Left lobe of liver (tissue), 2 donors: ENCODE data around the gene SPAG4. TPM values are rescaled to one million over a fixed set of nuclear protein-coding genes. Genes with fewer than 3 reads are reported as not detected.

Source experiments
- ATAC-seq: fragments of 200-7000 bp; cut with Tn5 transposase; one replicate; pipeline ENCODE4 v1.9.1; 2020; ENCODE audit warnings: mild to moderate bottlenecking, moderate library complexity
- DNase-seq: peaks from one replicate; pipeline ENCODE4 v3.0.0-alpha.2; 2020; ENCODE audit warnings: low spot score
- total RNA-seq: library from RNA; stranded (reverse); gene quantifications from one replicate; pipeline ENCODE4 v1.2.1, GENCODE V29; 2021
- donor health status: DM: no; HTN: no; CAD: no; lungs with moderate emphysema.
- donor health status: DM: no; HTN: yes; CAD: no.

SPAG4 gene
- total RNA-seq, 1 donor from 2014 or later = 4.7 TPM

- ATAC-seq = peak; percentile 27
- no peak for DNase-seq
Measured at GRCh38 chr20:35652641-35653429, 37.2 kb downstream of the SPAG4 start.

- DNase-seq = no peak
- ATAC-seq = no peak
Measured at GRCh38 chr20:35653430-35653734, 37.8 kb downstream of the SPAG4 start.

- no peak for DNase-seq
- no peak for ATAC-seq
Measured at GRCh38 chr20:35653893-35654292, 38.3 kb downstream of the SPAG4 start.

GRCh38 chr20:35654415-35654814 lies 38.8 kb downstream of the SPAG4 start:
- DNase-seq (no peak), ATAC-seq (no peak)

GRCh38 chr20:35657271-35657670 lies 41.6 kb downstream of the SPAG4 start:
- ATAC-seq (peak; percentile 36), DNase-seq (no peak)

- DNase-seq (no peak), ATAC-seq (no peak)
Measured at GRCh38 chr20:35660122-35660937, 44.7 kb downstream of the SPAG4 start.

- ATAC-seq (no peak), DNase-seq (no peak)
Measured at GRCh38 chr20:35661053-35661452, 45.4 kb downstream of the SPAG4 start.

- ATAC-seq (no peak), DNase-seq (no peak)
Measured at GRCh38 chr20:35661908-35662307, 46.3 kb downstream of the SPAG4 start.

GRCh38 chr20:35662551-35662950 lies 46.9 kb downstream of the SPAG4 start:
- no peak for DNase-seq
- ATAC-seq = no peak

GRCh38 chr20:35663516-35664465 lies 48.2 kb downstream of the SPAG4 start:
- DNase-seq (peak; percentile 60), ATAC-seq (peak; percentile 46)

- DNase-seq (peak; percentile 94), ATAC-seq (peak; percentile 93)
Measured at GRCh38 chr20:35664466-35665206, 49.0 kb downstream of the SPAG4 start, which contains the start of the genes CPNE1 and RBM12. Gene CPNE1 (minus strand): TSS chr20:35664900. CDS start chr20:35632923, 31,977 bp downstream. Gene RBM12 (minus strand): TSS chr20:35664900. CDS start chr20:35655322, 9,578 bp downstream.

- no peak for DNase-seq
- no peak for ATAC-seq
Measured at GRCh38 chr20:35665949-35666288, 50.3 kb downstream of the SPAG4 start.

- no peak for DNase-seq
- ATAC-seq = no peak
Measured at GRCh38 chr20:35669221-35669620, 53.6 kb downstream of the SPAG4 start.

- DNase-seq (peak; percentile 26), ATAC-seq (no peak)
Measured at GRCh38 chr20:35669681-35670080, 54.1 kb downstream of the SPAG4 start.

Other genes with a start within 250 kb of the SPAG4 start
- 43.6 TPM for gene UQCC1, start 203.9 kb upstream of the SPAG4 start, total RNA-seq
- not detected for gene GDF5, start 177.6 kb upstream of the SPAG4 start, total RNA-seq
- gene CEP250, start 160.2 kb upstream of the SPAG4 start, total RNA-seq = 14.6 TPM
- gene C20orf173, start 86.2 kb upstream of the SPAG4 start, total RNA-seq = not detected
- 107 TPM for gene ERGIC3, start 73.8 kb upstream of the SPAG4 start, total RNA-seq
- gene CPNE1, start 49.1 kb downstream of the SPAG4 start, total RNA-seq = 42.3 TPM
- 19.3 TPM for gene RBM12, start 49.1 kb downstream of the SPAG4 start, total RNA-seq
- gene NFS1, start 83.5 kb downstream of the SPAG4 start, total RNA-seq = 60.9 TPM
- 103 TPM for gene ROMO1, start 83.6 kb downstream of the SPAG4 start, total RNA-seq
- 102 TPM for gene RBM39, start 126.4 kb downstream of the SPAG4 start, total RNA-seq
- 11.4 TPM for gene PHF20, start 156.2 kb downstream of the SPAG4 start, total RNA-seq